ENCODE results near the gene PLAAT4. TPM values are rescaled to one million over a fixed set of nuclear protein-coding genes. Genes with fewer than 3 reads are reported as not detected.
"Not testable (repeated sequence)": the region's sequence is repeated elsewhere in the genome, so short reads cannot be mapped to it uniquely, and the experiment has no call there.

PLAAT4 gene
- polyA plus RNA-seq, 2 of the 4 experiments (the other 2 are of a cell fraction) = 0.74 to 1.6 TPM

GRCh38 chr11:63581224-63581623, 44.6 kb downstream of the PLAAT4 start:
- 68% methylated on average over 7 of the region's 7 CpGs for WGBS (ENCODE audit: missing lambda C conversion rate)
- H3K4me2 ChIP-seq, H3K4me3 ChIP-seq, H3K9me3 ChIP-seq, H3K27ac ChIP-seq, POLR2A ChIA-PET, H3K4me1 ChIP-seq, FAIRE-seq, ATAC-seq, CTCF ChIA-PET: not testable (repeated sequence)
- peak; percentile 46; the same call in 1 of the 2 replicates for TF ChIP-seq GATA3 (IDR thresholded peaks at IDR 0.05; ENCODE audit: borderline replicate concordance)
- peak in 1 of 2 experiments; percentile 26 for DNase-seq (ENCODE audit: low read depth in 1 of 2, low spot score in 1 of 2)

- H3K4me3 ChIP-seq = no peak overlapping the region
- no peak overlapping the region for H3K27ac ChIP-seq
- H3K9me3 ChIP-seq = peaks cover 4% of the 10 kb centered on the region; the same call in 2 of the 3 replicates
- no peak overlapping the region for H3K4me2 ChIP-seq
- POLR2A ChIA-PET = no interaction called here
- no peak for ATAC-seq
- CTCF ChIA-PET = interaction anchor here (0.7 to 2.2 kb wide), 6 partner anchors 9 to 56 kb away, joined by 3 to 6 read pairs (median 4); no protein-coding TSS in a partner anchor
- no peak for FAIRE-seq
- no peaks in the 10 kb centered on the region for H3K4me1 ChIP-seq
- no peak for DNase-seq (ENCODE audit: low read depth in 1 of 2, low spot score in 1 of 2)
- TF ChIP-seq TP53 (CRISPR knock-in tag; IDR thresholded peaks at IDR 0.05) (no peak), RFX5 (IDR thresholded peaks at IDR 0.05) (no peak)
Observed at GRCh38 chr11:63583357-63583677, 46.7 kb downstream of the PLAAT4 start.

- H3K9me3 ChIP-seq = no peaks in the 10 kb centered on the region
- H3K4me3 ChIP-seq = no peak overlapping the region
- CTCF ChIA-PET = no interaction called here
- ATAC-seq = no peak
- TF ChIP-seq BHLHE40 (IDR thresholded peaks at IDR 0.05; ENCODE audit: low read depth, low read length) = no peak
- TF ChIP-seq NFE2L2 (conservative IDR thresholded peaks at IDR 0.05; ENCODE audit: low read length) = no peak
- TF ChIP-seq POLR2A (IDR thresholded peaks at IDR 0.05; ENCODE audit: low read length) = no peak
- TF ChIP-seq ATOH8 (CRISPR knock-in tag; IDR thresholded peaks at IDR 0.05; ENCODE audit: low read depth) = no peak
- no peak for TF ChIP-seq REST (IDR thresholded peaks at IDR 0.05)
- TF ChIP-seq JUN (IDR thresholded peaks at IDR 0.05) = no peak
- TF ChIP-seq FOSB (CRISPR knock-in tag; IDR thresholded peaks at IDR 0.05) = no peak
- no peak for TF ChIP-seq RCOR1 (IDR thresholded peaks at IDR 0.05; ENCODE audit: low read depth, low read length)
- TF ChIP-seq RAD21 (conservative IDR thresholded peaks at IDR 0.05 in 1 of 2, IDR thresholded peaks at IDR 0.05 in 1 of 2) = no peak
- TF ChIP-seq CEBPB (IDR thresholded peaks at IDR 0.05) = no peak
- no peak for TF ChIP-seq POLR2AphosphoS2 (conservative IDR thresholded peaks at IDR 0.05; ENCODE audit: low read length)
- no peak for TF ChIP-seq KDM5A (IDR thresholded peaks at IDR 0.05)
- TF ChIP-seq CHD4 (IDR thresholded peaks at IDR 0.05; ENCODE audit: borderline replicate concordance) = no peak
- no peak for TF ChIP-seq USF2 (IDR thresholded peaks at IDR 0.05)
- 92% methylated on average over 6 of the region's 6 CpGs for WGBS (ENCODE audit: missing lambda C conversion rate)
- H3K27ac ChIP-seq = no peak overlapping the region
- no peak for DNase-seq (ENCODE audit: low read depth in 1 of 2, low spot score in 1 of 2)
- POLR2A ChIA-PET = no interaction called here
- H3K4me2 ChIP-seq = no peak overlapping the region
- no peaks in the 10 kb centered on the region for H3K4me1 ChIP-seq
- no peak for FAIRE-seq
Observed at GRCh38 chr11:63586451-63587166, 50.0 kb downstream of the PLAAT4 start.
